ENCODE results near the gene KLHDC3.

- TF ChIP-seq POLR2A (IDR thresholded peaks at IDR 0.05): peak in 1 of 2 donors; percentile 93
- TF ChIP-seq CTCF (IDR thresholded peaks at IDR 0.05): no peak
Observed at GRCh38 chr6:42984001-42984923, 29.8 kb upstream of the KLHDC3 start, which contains the start of gene PPP2R5D.

Measured in heart left ventricle (tissue), 13 donors.